OCI-LY7 (cell line): Measurements from ENCODE around the gene SBF2.

ENCODE experiments used
- CTCF ChIP-seq: fragments of 200-600 bp; sonication (generic); conservative IDR thresholded peaks from 2 replicates; pipeline ENCODE4 v1.5.1; 2014; ENCODE audit warnings: mild to moderate bottlenecking, antibody characterized with exemption, low read length, moderate library complexity, mixed read lengths
- EZH2phosphoT487 ChIP-seq: fragments of 200-600 bp; sonication (generic); IDR thresholded peaks from 2 replicates; pipeline ENCODE4 v1.6.1; 2018; ENCODE audit warnings: low read depth, borderline replicate concordance, mild to moderate bottlenecking, mixed run types, antibody characterized with exemption, low read length, moderate library complexity, mixed read lengths

- TF ChIP-seq CTCF (no peak), EZH2phosphoT487 (no peak)
Measured at GRCh38 chr11:9796854-9797253, 497.2 kb downstream of the SBF2 start.
